PC-9 (cell line): ENCODE data around the gene NAA15. TPM values are rescaled to one million over a fixed set of nuclear protein-coding genes. Genes with fewer than 3 reads are reported as not detected.

Experiments
- BruUV-seq: library from RNA; stranded (reverse); fragments of 400-500 nt; replicated peaks from 2 replicates; lab custom pipeline; 2021; lab: Mats Ljungman, UMichigan
- CTCF ChIA-PET: fragments of 300-600 bp; sonication (Branson Sonifier 250); formaldehyde crosslinking; loops from one replicate; lab custom pipeline; 2022; ENCODE audit warnings: antibody characterized with exemption; lab: Charles Lee
- POLR2A ChIA-PET: fragments of 300-600 bp; sonication (Branson Sonifier 250); formaldehyde crosslinking; loops from one replicate; lab custom pipeline; 2022; ENCODE audit warnings: antibody characterized with exemption; ENCODE audit not compliant: unreplicated experiment; lab: Charles Lee
- DNase-seq, 2 experiments: peaks; one replicate each; pipeline versions ENCODE4 v3.0.0 to v3.0.0-alpha.2; 2015 to 2022; ENCODE audit warnings: mixed read lengths in 1 of 2
- H2AFZ ChIP-seq: fragments of 200-600 bp; sonication (generic); 2 replicates; pipeline ENCODE4 v1.8.1; 2017; ENCODE audit warnings: antibody characterized with exemption
- H3F3A ChIP-seq: fragments of 200-600 bp; sonication (generic); 2 replicates; pipeline ENCODE4 v1.8.1; 2017; ENCODE audit warnings: antibody characterized with exemption, mild to moderate bottlenecking, low read depth; ENCODE audit not compliant: insufficient read depth
- H3K27ac ChIP-seq: fragments of 200-600 bp; sonication (generic); 2 replicates; pipeline ENCODE4 v1.6.1; 2016; ENCODE audit warnings: mixed run types
- H3K27me3 ChIP-seq: fragments of 200-600 bp; sonication (generic); 2 replicates; pipeline ENCODE4 v1.6.1; 2016; ENCODE audit warnings: low read depth, mixed run types; ENCODE audit not compliant: insufficient read depth
- H3K36me3 ChIP-seq: fragments of 200-600 bp; sonication (generic); 2 replicates; pipeline ENCODE4 v1.6.1; 2016; ENCODE audit warnings: low read depth, mixed run types
- H3K4me1 ChIP-seq: fragments of 200-600 bp; sonication (generic); replicated peaks from 2 replicates; pipeline ENCODE4 v1.6.1; 2016; ENCODE audit warnings: mixed run types; ENCODE audit not compliant: insufficient read depth
- H3K4me2 ChIP-seq: fragments of 200-600 bp; sonication (generic); 2 replicates; pipeline ENCODE4 v1.6.1; 2017; ENCODE audit warnings: mixed run types
- H3K4me3 ChIP-seq: fragments of 200-600 bp; sonication (generic); 2 replicates; pipeline ENCODE4 v1.6.1; 2016; ENCODE audit warnings: mixed run types
- H3K79me2 ChIP-seq: fragments of 200-600 bp; sonication (generic); 2 replicates; pipeline ENCODE4 v1.6.1; 2017; ENCODE audit warnings: low read depth, mixed run types
- H3K9me2 ChIP-seq: fragments of 200-600 bp; sonication (generic); 2 replicates; pipeline ENCODE4 v1.8.1; 2017; ENCODE audit warnings: mild to moderate bottlenecking; ENCODE audit not compliant: insufficient read depth
- H3K9me3 ChIP-seq: fragments of 200-600 bp; sonication (generic); 2 replicates; pipeline ENCODE4 v1.8.1; 2016; ENCODE audit warnings: low read depth; ENCODE audit not compliant: insufficient read depth
- H4K20me1 ChIP-seq: fragments of 200-600 bp; sonication (generic); 2 replicates; pipeline ENCODE4 v1.8.1; 2017; ENCODE audit not compliant: insufficient read depth
- EZH2 ChIP-seq: fragments of 200-600 bp; sonication (generic); IDR thresholded peaks from 2 replicates; pipeline ENCODE4 v1.8.0; 2017; ENCODE audit warnings: antibody characterized with exemption, low read depth
- intact Hi-C: fragments of 100-400 bp; cut with micrococcal nuclease; formaldehyde crosslinking; loops from one replicate; pipeline ENCODE4 v1.10.0; 2022; ENCODE audit not compliant: unreplicated experiment
- total RNA-seq: library from RNA; stranded (reverse); gene quantifications from 2 replicates; pipeline ENCODE4 v1.2.3, GENCODE V29; 2021
- TF ChIP-seq, protein P1 (sequence below): fragments of 200-600 bp; sonication (generic); conservative IDR thresholded peaks from 2 replicates; pipeline ENCODE4 v1.6.1; 2017; ENCODE audit warnings: mixed run types, antibody characterized with exemption, mild to moderate bottlenecking, moderate library complexity

Gene NAA15
- total RNA-seq, 1 experiment from 2014 or later: 43.8 TPM

DNA sequence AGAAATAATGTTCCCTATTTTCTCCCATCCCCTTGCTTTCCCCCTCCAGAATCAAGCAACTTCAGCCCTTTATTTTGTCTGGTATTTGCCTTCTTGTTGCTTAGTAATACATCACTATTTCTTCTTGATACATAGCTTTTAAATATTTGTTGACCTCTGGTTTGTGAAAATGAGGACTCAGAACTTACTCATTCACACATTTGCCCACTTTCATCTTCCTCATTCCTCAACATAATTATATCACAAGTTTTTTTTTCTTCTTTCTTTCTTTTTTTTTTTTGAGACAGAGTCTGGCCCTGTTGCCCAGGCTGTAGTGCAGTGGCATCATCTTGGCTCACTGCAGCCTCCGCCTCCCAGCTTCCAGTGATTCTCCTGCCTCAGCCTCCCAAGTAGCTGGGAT, 29.9 kb downstream of the NAA15 start:
- CTCF ChIA-PET: interaction anchor here (0.7 to 1.4 kb wide), 2 partner anchors 92 to 301 kb away, joined by 3 read pairs; no protein-coding TSS in a partner anchor

DNA sequence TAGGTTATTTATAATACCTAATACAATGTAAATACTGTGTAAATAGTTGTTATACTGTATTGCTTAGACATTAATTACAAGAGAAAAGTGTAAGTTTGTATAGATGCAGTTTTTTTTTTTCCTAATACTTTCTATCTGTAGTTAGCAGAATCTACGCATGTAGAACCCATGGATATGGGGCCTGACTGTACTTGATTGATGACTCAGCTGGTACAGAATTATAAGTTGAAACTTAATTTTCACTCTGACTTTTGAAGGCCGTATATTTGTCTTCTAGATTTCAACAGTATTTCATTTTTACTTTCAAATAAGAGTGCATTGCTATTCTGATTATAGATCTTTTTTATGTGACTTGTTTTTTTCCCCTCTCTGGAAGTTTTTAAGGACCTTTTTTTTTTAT, 31.7 kb downstream of the NAA15 start:
- Histone ChIP-seq H3F3A (no peaks in the 10 kb centered on the region), H3K9me2 (no peaks in the 10 kb centered on the region), H3K9me3 (no peaks in the 10 kb centered on the region), H3K79me2 (peaks cover 77% of the 10 kb centered on the region), H4K20me1 (peaks cover 26% of the 10 kb centered on the region), H2AFZ (no peak overlapping the region), H3K4me1 (peaks cover 18% of the 10 kb centered on the region; the same call in 1 of the 2 replicates), H3K4me2 (no peak overlapping the region), H3K27ac (no peak overlapping the region), H3K4me3 (no peak overlapping the region), H3K27me3 (no peaks in the 10 kb centered on the region), H3K36me3 (no peaks in the 10 kb centered on the region; the same call in 1 of the 2 replicates)
- TF ChIP-seq, protein P1, sequence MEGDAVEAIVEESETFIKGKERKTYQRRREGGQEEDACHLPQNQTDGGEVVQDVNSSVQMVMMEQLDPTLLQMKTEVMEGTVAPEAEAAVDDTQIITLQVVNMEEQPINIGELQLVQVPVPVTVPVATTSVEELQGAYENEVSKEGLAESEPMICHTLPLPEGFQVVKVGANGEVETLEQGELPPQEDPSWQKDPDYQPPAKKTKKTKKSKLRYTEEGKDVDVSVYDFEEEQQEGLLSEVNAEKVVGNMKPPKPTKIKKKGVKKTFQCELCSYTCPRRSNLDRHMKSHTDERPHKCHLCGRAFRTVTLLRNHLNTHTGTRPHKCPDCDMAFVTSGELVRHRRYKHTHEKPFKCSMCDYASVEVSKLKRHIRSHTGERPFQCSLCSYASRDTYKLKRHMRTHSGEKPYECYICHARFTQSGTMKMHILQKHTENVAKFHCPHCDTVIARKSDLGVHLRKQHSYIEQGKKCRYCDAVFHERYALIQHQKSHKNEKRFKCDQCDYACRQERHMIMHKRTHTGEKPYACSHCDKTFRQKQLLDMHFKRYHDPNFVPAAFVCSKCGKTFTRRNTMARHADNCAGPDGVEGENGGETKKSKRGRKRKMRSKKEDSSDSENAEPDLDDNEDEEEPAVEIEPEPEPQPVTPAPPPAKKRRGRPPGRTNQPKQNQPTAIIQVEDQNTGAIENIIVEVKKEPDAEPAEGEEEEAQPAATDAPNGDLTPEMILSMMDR: no peak
- TF ChIP-seq EZH2: no peak
- no TSS peak for BruUV-seq
- no peak for DNase-seq
- ChIA-PET POLR2A (interaction anchor here (0.6 kb wide), 1 partner anchor 297 kb away, joined by 8 read pairs; no protein-coding TSS in a partner anchor), CTCF (no interaction called here)
- intact Hi-C loops: no loop called here

More for the DNA sequence above, 29.9 kb downstream of the NAA15 start:
- no TSS peak for BruUV-seq
- H3K9me2 ChIP-seq: no peaks in the 10 kb centered on the region
- H4K20me1 ChIP-seq: peaks cover 24% of the 10 kb centered on the region
- H3K79me2 ChIP-seq: peaks cover 90% of the 10 kb centered on the region
- H3K9me3 ChIP-seq: no peaks in the 10 kb centered on the region
- H2AFZ ChIP-seq: no peak overlapping the region
- DNase-seq: peak in 1 of 2 experiments; percentile 55
- no peak overlapping the region for H3K4me3 ChIP-seq
- no peaks in the 10 kb centered on the region for H3F3A ChIP-seq
- H3K4me1 ChIP-seq: peaks cover 18% of the 10 kb centered on the region; the same call in 1 of the 2 replicates
- intact Hi-C loops: no loop called here
- peak overlapping the region; percentile 52; the same call in 1 of the 2 replicates for H3K27ac ChIP-seq
- H3K27me3 ChIP-seq: no peaks in the 10 kb centered on the region
- TF ChIP-seq, protein P1: no peak
- TF ChIP-seq EZH2: no peak
- POLR2A ChIA-PET: interaction anchor here (0.7 kb wide), 1 partner anchor 39 kb away, joined by 3 read pairs; no protein-coding TSS in a partner anchor
- H3K4me2 ChIP-seq: no peak overlapping the region
- H3K36me3 ChIP-seq: no peaks in the 10 kb centered on the region; the same call in 1 of the 2 replicates

DNA sequence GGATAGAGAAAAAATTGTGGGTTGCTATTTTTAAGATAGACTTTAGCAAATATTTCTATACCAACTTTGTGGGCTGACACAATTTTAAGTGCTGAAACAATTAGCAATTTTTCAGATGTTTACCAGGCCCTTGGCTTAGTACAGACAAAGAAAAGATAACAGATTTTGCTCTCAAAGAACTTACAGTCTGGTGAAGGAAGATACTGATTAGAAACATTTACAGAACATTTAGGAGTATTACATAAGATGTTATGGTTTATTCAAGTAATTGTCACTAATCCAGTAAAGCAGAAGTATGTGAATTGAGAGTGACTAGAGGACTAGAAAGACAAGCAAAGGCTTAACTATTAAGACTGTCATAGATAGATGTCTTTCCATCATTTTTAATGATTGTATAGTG, 36.3 kb downstream of the NAA15 start:
- intact Hi-C loops: no loop called here
- Histone ChIP-seq H2AFZ (no peak overlapping the region), H3K36me3 (no peaks in the 10 kb centered on the region), H3K9me3 (no peaks in the 10 kb centered on the region), H3K4me1 (no peaks in the 10 kb centered on the region), H4K20me1 (peaks cover 5% of the 10 kb centered on the region), H3K27me3 (no peaks in the 10 kb centered on the region), H3F3A (no peaks in the 10 kb centered on the region), H3K4me2 (no peak overlapping the region), H3K9me2 (no peaks in the 10 kb centered on the region), H3K27ac (no peak overlapping the region), H3K4me3 (no peak overlapping the region), H3K79me2 (peaks cover 39% of the 10 kb centered on the region)
- TF ChIP-seq EZH2: no peak
- TF ChIP-seq, protein P1: no peak
- BruUV-seq: no TSS peak
- ChIA-PET POLR2A (no interaction called here), CTCF (no interaction called here)
- no peak for DNase-seq
